T-helper 1 cell treated with Interleukin-12 subunit alpha and Interleukin-12 subunit beta and Interleukin-4 antibody, amounts not matched to agents 30 ng/mL and 1 ng/mL, for 36 hours (primary cell): ENCODE data around the gene NTSR1. TPM values are rescaled to one million over a fixed set of nuclear protein-coding genes. Genes with fewer than 3 reads are reported as not detected.

Experiments used
- intact Hi-C: fragments of 100-400 bp; cut with micrococcal nuclease; formaldehyde crosslinking; loops from one replicate; pipeline ENCODE4 v1.15.1; 2024
- total RNA-seq: library from RNA; stranded (reverse); gene quantifications from 2 replicates; pipeline ENCODE4 v1.2.3, GENCODE V29; 2022

The NTSR1 gene
- total RNA-seq, 1 donor from 2014 or later, result not detected

GRCh38 chr20:62796699-62797491 is 88.3 kb downstream of the NTSR1 start:
- intact Hi-C loops, result loop anchor here (1.0 to 10.0 kb wide), 3 partner anchors 390 to 732 kb away; partner anchors contain the start of genes CABLES2, LSM14B and TAF4

- intact Hi-C loops, result loop anchor here (5.0 to 10.0 kb wide), 2 partner anchors 676 to 733 kb away; partner anchors contain the start of genes LSM14B and TAF4
Observed at GRCh38 chr20:62797671-62798532, 89.3 kb downstream of the NTSR1 start.

DNA sequence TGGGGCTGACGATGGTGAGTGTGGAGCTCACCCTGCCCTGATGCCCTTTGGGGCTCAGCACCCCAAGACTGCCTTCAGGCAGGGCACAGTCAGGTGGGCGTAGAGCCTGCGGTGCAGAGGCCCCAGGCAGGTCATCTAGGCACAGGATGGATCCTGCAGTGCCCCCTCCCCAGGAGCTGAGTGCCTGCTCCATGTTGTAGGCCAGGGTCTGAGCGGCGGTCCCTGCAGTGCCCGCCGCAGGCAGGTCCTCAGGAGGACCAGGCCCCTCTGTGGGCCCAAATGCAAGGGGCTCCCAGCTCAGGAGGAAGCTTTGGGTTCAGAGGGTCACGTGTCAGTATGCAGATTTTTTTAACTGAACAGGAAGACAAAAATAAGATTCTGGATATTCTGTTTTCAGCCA is 90.4 kb downstream of the NTSR1 start:
- intact Hi-C loops, result loop anchor here (5.0 to 10.0 kb wide), 2 partner anchors 677 to 734 kb away; partner anchors contain the start of genes LSM14B and TAF4

DNA sequence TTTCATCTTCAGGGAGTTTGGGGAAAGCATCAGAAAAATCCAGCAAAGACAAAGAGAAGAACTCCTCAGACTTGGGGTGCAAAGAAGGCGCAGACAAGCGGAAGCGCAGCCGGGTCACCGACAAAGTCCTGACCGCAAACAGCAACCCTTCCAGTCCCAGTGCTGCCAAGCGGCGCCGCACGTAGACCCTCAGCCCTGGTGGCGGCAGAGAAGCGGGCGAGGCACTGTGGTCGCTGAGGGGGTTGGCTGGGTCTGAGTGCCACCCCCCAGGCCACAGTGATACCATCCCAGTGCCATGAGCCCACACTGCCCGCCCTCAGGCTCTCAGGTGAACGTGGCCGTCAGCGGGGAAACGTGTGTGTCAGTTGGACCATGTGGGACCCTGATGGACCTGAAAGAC is 90.8 kb downstream of the NTSR1 start:
- intact Hi-C loops, result loop anchor here (5.0 to 10.0 kb wide), 2 partner anchors 677 to 735 kb away; partner anchors contain the start of genes LSM14B and TAF4

- intact Hi-C loops, result loop anchor here (5.0 to 10.0 kb wide), 3 partner anchors 127 to 735 kb away; partner anchors contain the start of genes DIDO1, LSM14B and TAF4
Observed at GRCh38 chr20:62799873-62800272, 91.2 kb downstream of the NTSR1 start.

DNA sequence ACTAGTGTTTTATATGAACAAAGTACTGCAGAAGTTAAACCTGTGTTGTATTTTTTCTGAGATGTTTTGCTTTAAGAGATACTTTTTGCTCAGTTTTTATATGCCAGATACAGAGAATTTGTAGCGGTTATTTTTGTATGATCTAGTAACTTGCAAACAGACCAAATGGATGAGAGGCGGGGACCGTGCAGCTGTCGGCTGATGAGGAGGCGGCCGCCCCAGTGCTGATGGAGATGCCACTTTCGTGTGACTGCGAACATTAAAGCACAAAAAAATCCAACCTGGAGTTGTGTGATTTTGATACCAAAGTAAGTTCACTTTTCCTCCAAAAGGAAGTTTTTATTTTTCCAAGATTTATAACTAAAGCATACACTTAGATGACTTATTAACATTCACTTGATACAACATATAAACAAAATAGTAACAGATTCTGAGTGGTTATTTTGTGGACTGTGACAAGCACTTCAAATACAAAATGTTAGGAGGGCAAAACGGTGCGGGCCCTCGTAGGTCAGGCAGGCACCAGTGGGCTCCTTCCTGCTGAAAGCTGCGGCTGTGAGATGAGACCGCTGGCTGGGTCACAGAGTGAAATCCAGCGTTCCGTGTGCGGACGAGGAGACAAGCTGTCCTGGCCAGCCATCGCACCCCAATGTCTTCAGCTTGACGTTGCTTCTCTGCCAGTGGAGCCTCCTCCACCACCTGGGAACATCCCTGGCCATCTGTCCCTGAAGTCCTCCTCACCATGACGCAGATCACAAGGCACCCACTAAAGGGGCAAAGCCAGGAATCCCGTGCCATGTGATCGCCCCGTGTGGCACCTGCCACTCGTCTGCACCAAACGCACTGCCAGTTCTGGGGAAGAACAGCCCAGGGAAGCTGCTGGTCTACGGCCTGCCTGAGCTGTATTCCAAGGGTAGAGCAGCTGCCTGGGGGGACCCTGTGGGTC is 92.0 kb downstream of the NTSR1 start:
- intact Hi-C loops, result loop anchor here (5.0 kb wide), 1 partner anchor 127 kb away; the partner anchor contains the start of gene DIDO1

GRCh38 chr20:62801284-62802010 is 92.8 kb downstream of the NTSR1 start:
- intact Hi-C loops, result loop anchor here (5.0 kb wide), 1 partner anchor 126 kb away; the partner anchor contains the start of gene DIDO1

- intact Hi-C loops, result loop anchor here (5.0 kb wide), 1 partner anchor 125 kb away; the partner anchor contains the start of gene DIDO1
Observed at GRCh38 chr20:62802026-62802712, 93.5 kb downstream of the NTSR1 start.

DNA sequence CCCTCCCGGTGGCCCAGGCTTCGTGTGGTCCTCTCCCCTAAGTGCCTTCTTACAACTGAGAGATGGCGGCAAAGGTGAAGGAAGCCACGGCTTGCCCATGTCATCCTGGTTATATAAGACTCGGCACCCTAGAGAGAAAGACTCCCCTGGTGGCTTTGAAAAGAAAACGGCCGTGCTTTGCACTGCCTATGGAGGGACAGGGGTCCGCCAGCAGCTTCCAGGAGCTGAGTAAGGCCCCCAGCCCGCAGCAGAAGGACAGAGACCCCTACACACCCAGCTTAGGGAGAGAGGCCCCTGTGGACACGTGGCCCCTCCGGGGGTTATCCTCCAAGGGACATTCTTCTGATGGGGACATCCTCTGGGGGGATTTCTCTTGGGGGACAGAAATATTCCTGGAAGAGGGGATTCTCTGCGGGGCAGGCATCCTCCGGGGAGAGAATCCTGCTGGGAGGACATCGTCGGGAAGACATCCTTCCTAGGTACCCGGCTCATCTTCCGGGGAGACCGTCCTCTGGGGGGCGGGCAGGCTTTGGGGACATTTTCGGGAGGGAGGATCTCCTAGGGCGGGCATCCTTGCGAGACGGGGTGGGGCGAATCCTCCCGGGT is 95.5 kb downstream of the NTSR1 start:
- intact Hi-C loops, result loop anchor here (1.0 to 5.0 kb wide), 3 partner anchors 10 to 566 kb away; partner anchors contain the start of genes DIDO1 and OSBPL2

- intact Hi-C loops, result loop anchor here (1.0 to 5.0 kb wide), 4 partner anchors 10 to 566 kb away; partner anchors contain the start of genes ADRM1, DIDO1 and OSBPL2
Observed at GRCh38 chr20:62804627-62805154, 96.1 kb downstream of the NTSR1 start, which contains the start of gene OGFR. Gene OGFR (plus strand): TSS chr20:62804835. CDS start chr20:62804860, 25 bp downstream.

DNA sequence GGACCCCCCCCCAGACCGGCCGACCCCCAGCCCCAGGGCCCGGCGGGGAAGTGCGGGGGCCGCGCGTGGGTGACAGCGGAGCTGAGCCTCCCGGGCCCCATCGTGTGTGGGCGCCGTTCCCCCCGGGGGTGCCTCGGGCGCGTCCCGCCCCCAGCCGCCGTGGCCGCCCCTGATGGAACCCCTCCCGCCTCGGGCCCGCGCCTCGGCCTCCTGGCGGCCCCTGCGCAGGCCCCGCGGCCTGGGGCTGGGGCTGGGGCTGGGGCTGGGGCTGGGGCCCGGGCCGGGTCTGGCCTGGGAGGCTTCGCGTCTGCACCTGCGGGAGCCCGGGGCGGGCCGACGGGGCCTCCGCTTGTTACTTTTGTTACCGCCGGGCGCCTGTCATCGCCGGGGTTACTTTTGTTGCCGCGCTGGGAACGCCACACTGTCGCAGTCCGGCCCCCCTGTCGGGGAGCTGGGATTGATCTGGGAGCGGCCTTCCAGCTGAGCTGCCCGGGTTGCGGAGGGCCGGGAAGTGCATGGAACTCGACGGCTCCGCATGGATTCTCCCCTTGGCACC is 96.6 kb downstream of the NTSR1 start:
- intact Hi-C loops, result loop anchor here (5.0 kb wide), 1 partner anchor 503 kb away; the partner anchor contains the start of gene ADRM1

- intact Hi-C loops, result loop anchor here (5.0 kb wide), 1 partner anchor 504 kb away; the partner anchor contains the start of gene ADRM1
Observed at GRCh38 chr20:62805711-62806382, 97.2 kb downstream of the NTSR1 start.

DNA sequence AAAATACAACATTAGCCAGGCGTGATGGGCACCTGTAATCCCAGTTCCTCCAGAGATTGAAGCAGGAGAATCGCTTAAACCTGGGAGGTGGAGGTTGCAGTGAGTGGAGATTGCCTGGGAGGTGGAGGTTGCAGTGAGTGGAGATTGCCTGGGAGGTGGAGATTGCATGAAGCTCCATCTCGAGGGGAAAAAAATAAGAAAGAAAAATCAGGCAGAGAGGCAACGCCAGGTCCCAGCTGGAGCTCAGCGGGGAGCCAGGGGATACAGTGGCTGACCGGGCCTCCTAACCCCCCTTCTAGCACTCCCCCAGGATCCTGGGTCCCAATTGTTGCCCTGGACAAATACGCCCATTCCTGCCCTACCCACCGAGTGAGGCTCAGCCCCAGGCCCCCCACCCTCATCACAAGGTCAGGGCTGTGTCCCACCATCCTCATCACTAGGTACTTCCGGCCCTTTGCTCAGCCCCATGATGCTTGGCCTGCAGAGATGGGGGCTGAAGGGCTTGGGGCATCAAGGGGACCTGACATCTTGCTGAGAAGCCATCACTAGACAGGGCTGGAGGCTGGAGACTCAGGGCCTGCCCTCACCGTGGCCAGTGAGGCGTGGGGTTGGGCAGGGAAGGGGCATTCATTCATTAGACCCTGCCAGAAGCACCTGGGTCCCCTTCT is 97.9 kb downstream of the NTSR1 start:
- intact Hi-C loops, result loop anchor here (5.0 kb wide), 1 partner anchor 504 kb away; the partner anchor contains the start of gene ADRM1

DNA sequence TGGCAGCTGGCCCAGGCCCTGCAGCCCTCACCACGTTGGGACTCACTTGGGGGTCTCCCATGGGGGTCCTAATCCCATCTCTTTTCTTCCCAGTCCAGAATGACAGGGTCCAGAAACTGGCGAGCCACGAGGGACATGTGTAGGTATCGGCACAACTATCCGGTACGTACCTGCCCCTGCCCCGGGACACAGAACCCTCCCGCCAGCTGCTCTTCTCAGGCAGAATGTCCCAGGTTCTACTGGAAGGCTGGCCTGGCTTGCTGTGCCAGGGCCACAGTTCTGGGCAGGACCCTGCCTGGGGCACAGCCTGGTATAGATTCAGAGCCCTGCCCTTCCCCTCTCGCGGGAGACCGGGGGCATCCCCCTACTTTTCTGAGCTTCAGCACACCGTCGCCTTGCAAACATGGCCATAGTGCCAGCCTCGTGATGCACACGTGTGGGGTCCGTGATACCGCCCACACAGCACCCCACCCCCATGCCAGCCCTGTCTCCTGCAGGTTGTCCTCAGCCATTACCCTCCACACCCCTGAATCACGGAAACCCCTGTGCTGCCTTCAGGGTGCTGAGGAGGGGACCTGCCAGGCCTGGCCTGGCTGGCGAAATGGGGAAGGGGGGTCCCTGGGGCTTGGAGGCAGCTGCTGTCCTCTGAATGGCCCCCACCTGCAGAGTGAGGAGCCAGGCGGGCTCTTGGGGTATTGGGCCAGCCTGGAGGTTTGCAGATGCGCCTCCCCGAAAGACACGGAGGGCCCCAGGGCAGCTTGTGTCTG is 99.0 kb downstream of the NTSR1 start:
- intact Hi-C loops, result loop anchor here (1.0 to 5.0 kb wide), 4 partner anchors 67 to 505 kb away; partner anchors contain the start of gene ADRM1

DNA sequence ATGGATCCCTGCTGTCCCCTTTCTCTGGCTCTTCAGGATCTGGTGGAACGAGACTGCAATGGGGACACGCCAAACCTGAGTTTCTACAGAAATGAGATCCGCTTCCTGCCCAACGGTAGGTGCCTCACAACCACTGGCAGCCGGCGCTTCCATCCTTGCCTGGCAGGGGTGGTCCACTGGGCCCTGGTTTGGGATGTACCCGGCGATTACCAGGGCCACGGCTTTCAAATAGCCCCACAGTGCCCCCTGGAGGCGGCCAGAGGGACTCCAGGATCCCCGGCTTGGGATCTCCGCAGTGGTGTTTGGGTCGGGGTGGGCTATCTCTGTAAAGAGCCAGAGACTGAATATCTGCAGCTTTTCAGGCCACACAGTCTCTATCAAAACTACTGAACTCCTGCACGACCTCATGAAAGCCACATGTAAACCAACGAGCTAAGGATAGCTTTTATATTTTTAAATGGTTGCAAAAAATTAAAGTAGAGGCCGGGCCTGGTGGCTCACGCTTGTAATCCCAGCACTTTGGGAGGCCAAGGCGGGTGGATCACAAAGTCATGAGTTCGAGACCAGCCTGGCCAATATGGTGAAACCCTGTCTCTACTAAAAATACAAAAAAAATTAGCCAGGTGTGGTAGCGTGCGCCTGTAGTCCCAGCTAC is 99.7 kb downstream of the NTSR1 start:
- intact Hi-C loops, result loop anchor here (1.0 to 5.0 kb wide), 4 partner anchors 68 to 506 kb away; partner anchors contain the start of gene ADRM1
